Activated CD4-positive, alpha-beta T cell treated with anti-CD3 and anti-CD28 coated beads, Interleukin-2, amount 50 U/mL, for 16 hours (primary cell): ENCODE results near the gene PRR18.

ENCODE experiments used
- DNase-seq: peaks from one replicate; pipeline ENCODE4 v3.0.0-alpha.2; 2020

PRR18 gene

GRCh38 chr6:166305562-166306117 lies 2.6 kb downstream of the PRR18 start:
- DNase-seq = no peak

- no peak for DNase-seq
Observed at GRCh38 chr6:166304106-166304505, 4.1 kb downstream of the PRR18 start.

GRCh38 chr6:166301611-166302529 lies 6.3 kb downstream of the PRR18 start:
- DNase-seq = no peak

GRCh38 chr6:166300357-166300987 lies 7.7 kb downstream of the PRR18 start:
- no peak for DNase-seq

GRCh38 chr6:166297606-166298005 lies 10.6 kb downstream of the PRR18 start:
- DNase-seq = no peak

GRCh38 chr6:166296035-166296883 lies 11.9 kb downstream of the PRR18 start:
- DNase-seq = no peak

GRCh38 chr6:166293731-166294584 lies 14.2 kb downstream of the PRR18 start:
- DNase-seq = no peak

- peak; percentile 12 for DNase-seq
Observed at GRCh38 chr6:166289207-166290060, 18.8 kb downstream of the PRR18 start.

- no peak for DNase-seq
Observed at GRCh38 chr6:166286839-166287271, 21.3 kb downstream of the PRR18 start.

- no peak for DNase-seq
Observed at GRCh38 chr6:166285233-166285632, 23.0 kb downstream of the PRR18 start.

GRCh38 chr6:166284640-166285039 lies 23.6 kb downstream of the PRR18 start:
- no peak for DNase-seq

GRCh38 chr6:166282394-166283032 lies 25.7 kb downstream of the PRR18 start:
- DNase-seq = no peak

- DNase-seq = no peak
Observed at GRCh38 chr6:166281104-166281503, 27.1 kb downstream of the PRR18 start.

- no peak for DNase-seq
Observed at GRCh38 chr6:166279393-166279679, 28.9 kb downstream of the PRR18 start.

- no peak for DNase-seq
Observed at GRCh38 chr6:166278579-166279392, 29.4 kb downstream of the PRR18 start.

- DNase-seq = no peak
Observed at GRCh38 chr6:166277892-166278578, 30.2 kb downstream of the PRR18 start.

- no peak for DNase-seq
Observed at GRCh38 chr6:166277018-166277417, 31.2 kb downstream of the PRR18 start.

GRCh38 chr6:166275714-166276166 lies 32.5 kb downstream of the PRR18 start:
- DNase-seq = peak; percentile 74
